ENCODE data around the gene PFDN2.
"Not testable (repeated sequence)": the region's sequence is repeated elsewhere in the genome, so short reads cannot be mapped to it uniquely, and the experiment has no call there.

DNA sequence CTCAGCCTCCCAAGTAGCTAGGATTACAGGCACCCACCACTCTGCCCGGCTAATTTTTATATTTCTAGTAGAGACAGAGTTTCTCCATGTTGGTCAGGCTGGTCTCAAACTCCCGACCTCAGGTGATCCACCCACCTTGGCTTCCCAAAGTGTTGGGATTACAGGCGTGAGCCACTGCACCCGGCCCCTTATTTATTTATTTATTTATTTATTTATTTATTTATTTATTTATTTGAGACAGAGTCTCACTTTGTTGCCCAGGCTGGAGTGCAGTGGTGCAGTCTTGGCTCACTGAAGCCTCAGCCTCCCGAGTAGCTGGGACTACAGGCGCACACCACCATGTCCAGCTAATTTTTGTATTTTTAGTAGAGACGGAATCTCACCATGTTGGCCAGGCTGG lies 52.2 kb downstream of the PFDN2 start:
- TF ChIP-seq, protein P1, sequence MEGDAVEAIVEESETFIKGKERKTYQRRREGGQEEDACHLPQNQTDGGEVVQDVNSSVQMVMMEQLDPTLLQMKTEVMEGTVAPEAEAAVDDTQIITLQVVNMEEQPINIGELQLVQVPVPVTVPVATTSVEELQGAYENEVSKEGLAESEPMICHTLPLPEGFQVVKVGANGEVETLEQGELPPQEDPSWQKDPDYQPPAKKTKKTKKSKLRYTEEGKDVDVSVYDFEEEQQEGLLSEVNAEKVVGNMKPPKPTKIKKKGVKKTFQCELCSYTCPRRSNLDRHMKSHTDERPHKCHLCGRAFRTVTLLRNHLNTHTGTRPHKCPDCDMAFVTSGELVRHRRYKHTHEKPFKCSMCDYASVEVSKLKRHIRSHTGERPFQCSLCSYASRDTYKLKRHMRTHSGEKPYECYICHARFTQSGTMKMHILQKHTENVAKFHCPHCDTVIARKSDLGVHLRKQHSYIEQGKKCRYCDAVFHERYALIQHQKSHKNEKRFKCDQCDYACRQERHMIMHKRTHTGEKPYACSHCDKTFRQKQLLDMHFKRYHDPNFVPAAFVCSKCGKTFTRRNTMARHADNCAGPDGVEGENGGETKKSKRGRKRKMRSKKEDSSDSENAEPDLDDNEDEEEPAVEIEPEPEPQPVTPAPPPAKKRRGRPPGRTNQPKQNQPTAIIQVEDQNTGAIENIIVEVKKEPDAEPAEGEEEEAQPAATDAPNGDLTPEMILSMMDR (IDR thresholded peaks at IDR 0.05 in 2 of 3, conservative IDR thresholded peaks at IDR 0.05 in 1 of 3; ENCODE audit: control insufficient read depth in 2 of 3, extremely low read depth in 1 of 3, insufficient read depth in 1 of 3, low read depth in 3 of 3, low read length in 3 of 3), result not testable (repeated sequence)
- not testable (repeated sequence) for TF ChIP-seq SP1 (IDR thresholded peaks at IDR 0.05; ENCODE audit: low read depth, low read length); ZNF274 (IDR thresholded peaks at IDR 0.05; ENCODE audit: insufficient read depth, insufficient read length); CHD2 (IDR thresholded peaks at IDR 0.05; ENCODE audit: borderline replicate concordance, low read depth, low read length); BCL11A (IDR thresholded peaks at IDR 0.05; ENCODE audit: low read depth, low read length); JUND (IDR thresholded peaks at IDR 0.05; ENCODE audit: low read depth, low read length); EP300 (IDR thresholded peaks at IDR 0.05; ENCODE audit: borderline replicate concordance in 1 of 2, control insufficient read depth in 1 of 2, low read depth in 2 of 2, low read length in 2 of 2); MXI1 (IDR thresholded peaks at IDR 0.05; ENCODE audit: low read depth, low read length); EZH2 (IDR thresholded peaks at IDR 0.05; ENCODE audit: borderline replicate concordance, control insufficient read depth, low read depth, low read length); POLR2AphosphoS5 (IDR thresholded peaks at IDR 0.05; ENCODE audit: low read length); POLR2A (IDR thresholded peaks at IDR 0.05; ENCODE audit: low read depth, low read length)
- TF ChIP-seq, protein P2, sequence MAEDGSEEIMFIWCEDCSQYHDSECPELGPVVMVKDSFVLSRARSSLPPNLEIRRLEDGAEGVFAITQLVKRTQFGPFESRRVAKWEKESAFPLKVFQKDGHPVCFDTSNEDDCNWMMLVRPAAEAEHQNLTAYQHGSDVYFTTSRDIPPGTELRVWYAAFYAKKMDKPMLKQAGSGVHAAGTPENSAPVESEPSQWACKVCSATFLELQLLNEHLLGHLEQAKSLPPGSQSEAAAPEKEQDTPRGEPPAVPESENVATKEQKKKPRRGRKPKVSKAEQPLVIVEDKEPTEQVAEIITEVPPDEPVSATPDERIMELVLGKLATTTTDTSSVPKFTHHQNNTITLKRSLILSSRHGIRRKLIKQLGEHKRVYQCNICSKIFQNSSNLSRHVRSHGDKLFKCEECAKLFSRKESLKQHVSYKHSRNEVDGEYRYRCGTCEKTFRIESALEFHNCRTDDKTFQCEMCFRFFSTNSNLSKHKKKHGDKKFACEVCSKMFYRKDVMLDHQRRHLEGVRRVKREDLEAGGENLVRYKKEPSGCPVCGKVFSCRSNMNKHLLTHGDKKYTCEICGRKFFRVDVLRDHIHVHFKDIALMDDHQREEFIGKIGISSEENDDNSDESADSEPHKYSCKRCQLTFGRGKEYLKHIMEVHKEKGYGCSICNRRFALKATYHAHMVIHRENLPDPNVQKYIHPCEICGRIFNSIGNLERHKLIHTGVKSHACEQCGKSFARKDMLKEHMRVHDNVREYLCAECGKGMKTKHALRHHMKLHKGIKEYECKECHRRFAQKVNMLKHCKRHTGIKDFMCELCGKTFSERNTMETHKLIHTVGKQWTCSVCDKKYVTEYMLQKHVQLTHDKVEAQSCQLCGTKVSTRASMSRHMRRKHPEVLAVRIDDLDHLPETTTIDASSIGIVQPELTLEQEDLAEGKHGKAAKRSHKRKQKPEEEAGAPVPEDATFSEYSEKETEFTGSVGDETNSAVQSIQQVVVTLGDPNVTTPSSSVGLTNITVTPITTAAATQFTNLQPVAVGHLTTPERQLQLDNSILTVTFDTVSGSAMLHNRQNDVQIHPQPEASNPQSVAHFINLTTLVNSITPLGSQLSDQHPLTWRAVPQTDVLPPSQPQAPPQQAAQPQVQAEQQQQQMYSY (CRISPR knock-in tag; IDR thresholded peaks at IDR 0.05), result not testable (repeated sequence)
- TF ChIP-seq, protein P3, sequence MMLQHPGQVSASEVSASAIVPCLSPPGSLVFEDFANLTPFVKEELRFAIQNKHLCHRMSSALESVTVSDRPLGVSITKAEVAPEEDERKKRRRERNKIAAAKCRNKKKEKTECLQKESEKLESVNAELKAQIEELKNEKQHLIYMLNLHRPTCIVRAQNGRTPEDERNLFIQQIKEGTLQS (IDR thresholded peaks at IDR 0.05; ENCODE audit: borderline replicate concordance, extremely low read depth, low read depth, low read length), result not testable (repeated sequence)
- TF ChIP-seq, protein P4, sequence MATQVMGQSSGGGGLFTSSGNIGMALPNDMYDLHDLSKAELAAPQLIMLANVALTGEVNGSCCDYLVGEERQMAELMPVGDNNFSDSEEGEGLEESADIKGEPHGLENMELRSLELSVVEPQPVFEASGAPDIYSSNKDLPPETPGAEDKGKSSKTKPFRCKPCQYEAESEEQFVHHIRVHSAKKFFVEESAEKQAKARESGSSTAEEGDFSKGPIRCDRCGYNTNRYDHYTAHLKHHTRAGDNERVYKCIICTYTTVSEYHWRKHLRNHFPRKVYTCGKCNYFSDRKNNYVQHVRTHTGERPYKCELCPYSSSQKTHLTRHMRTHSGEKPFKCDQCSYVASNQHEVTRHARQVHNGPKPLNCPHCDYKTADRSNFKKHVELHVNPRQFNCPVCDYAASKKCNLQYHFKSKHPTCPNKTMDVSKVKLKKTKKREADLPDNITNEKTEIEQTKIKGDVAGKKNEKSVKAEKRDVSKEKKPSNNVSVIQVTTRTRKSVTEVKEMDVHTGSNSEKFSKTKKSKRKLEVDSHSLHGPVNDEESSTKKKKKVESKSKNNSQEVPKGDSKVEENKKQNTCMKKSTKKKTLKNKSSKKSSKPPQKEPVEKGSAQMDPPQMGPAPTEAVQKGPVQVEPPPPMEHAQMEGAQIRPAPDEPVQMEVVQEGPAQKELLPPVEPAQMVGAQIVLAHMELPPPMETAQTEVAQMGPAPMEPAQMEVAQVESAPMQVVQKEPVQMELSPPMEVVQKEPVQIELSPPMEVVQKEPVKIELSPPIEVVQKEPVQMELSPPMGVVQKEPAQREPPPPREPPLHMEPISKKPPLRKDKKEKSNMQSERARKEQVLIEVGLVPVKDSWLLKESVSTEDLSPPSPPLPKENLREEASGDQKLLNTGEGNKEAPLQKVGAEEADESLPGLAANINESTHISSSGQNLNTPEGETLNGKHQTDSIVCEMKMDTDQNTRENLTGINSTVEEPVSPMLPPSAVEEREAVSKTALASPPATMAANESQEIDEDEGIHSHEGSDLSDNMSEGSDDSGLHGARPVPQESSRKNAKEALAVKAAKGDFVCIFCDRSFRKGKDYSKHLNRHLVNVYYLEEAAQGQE (IDR thresholded peaks at IDR 0.05; ENCODE audit: low read depth, low read length), result not testable (repeated sequence)
